CD4-positive, alpha-beta T cell treated with Interleukin-6 at 100 ng/mL for 8 hours (primary cell): ENCODE measurements around the gene DAG1.
A peak's percentile ranks its signal among the peaks of the same experiment; 100 is the strongest.

Experiments used
- DNase-seq: peaks from one replicate; pipeline ENCODE4 v3.0.0-alpha.2; 2020; ENCODE audit warnings: mixed read lengths, low spot score

Gene DAG1

DNA sequence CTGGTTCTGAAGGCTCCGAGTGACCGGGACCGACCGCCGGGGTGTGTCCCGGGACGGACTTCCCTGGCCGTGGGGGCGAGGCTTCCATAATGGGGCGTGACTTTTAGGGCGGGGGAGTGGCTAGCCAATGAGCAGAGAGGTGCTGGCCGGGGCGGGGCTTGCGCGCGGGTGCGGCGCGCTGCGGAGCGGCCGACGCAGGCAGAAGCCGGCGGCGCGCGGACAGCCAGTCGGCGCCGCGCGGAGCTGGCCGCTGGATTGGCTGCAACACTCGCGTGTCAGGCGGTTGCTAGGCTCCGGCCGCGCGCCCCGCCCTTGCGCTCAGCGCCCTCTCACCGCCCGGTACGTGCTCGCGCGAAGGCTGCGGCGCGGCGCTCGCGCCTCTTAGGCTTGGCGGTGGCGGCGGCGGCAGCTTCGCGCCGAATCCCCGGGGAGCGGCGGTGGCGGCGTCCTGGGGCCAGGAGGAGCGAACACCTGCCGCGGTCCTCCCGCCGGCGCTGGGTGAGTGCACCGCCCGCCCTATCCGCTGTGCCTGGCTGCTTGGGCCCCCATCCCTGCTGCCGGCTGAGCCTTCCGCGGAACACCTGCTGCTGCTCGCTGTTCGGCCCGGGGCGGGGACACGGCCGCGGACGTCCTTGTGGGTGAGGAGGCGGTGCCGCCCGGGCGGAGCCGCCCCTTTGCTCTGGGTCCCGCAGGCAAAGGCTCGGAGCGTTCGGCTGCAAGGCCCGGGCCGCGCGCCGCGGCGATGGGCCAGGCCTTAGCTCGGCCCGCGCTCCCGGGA, at the start of gene DAG1:
Gene DAG1 (plus strand): TSS at position 332 of the 778 bp plus-strand sequence. CDS start 40,268 bp downstream, outside the sequence.
- peak; percentile 94 for DNase-seq

DNA sequence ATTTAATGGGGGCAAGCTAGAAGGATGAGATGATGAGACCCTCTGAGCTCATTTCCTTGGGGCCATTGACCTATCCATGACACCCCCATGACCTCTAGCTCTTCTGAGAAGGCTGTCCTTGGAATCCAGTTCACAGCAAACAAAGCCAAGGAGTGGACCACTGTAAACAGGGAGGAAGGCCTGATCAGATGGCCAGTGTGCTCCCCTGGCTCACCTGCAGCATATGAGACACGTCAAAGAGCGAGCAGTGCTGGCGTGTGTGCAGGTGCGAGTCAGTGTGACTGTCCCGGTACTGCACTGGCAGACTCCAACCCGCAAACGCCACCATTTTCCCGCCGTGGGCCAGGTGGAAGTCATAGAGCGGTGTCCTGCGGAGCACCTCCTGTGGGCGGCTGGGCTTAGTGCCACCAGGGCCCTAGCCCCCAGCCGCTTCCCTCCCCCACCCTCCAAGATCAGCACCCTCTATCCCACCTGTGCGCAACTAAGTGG, 48.1 kb upstream of the DAG1 start:
- DNase-seq: no peak

DNA sequence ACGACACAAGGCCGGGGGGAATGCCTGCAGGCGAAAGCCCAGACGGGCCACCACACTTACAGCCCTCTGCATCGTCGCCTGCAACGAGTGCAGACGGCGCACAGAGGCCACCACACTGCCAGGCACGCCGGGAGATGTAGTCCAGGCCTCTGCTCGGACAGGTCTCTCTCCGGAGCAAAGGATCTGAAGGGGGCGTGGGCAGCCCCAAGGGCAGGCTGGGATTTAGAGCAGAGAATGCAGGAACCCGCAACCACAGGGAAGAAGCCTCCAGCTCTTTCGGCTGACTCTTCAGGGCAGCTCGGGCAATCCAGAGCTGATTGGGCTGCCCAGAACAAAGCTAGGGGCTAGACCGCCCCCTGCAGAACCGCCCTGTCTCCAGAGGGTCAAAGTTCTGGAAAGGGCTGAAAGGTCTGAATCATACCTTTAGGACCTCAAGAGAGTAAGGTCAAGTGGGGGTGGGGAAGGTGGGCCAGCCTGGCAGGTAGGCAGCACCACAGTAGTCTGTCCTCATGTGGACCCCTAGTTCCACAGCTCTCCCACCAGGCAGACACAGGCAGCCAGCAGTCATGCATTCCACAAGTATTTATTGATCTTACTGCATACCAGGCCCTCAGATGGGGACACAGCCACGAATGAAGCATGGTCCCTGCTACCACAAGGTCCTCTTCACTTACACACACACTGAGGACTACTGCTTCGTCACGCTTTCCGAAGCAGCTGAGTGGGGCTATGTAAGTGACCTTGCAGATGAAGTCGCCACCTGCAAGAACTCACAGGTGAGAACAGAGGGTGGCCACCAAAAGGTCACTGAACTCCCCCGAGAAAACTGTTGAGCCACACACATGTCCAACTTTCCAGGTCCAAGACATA, 47.5 kb upstream of the DAG1 start, which contains the start of gene AMT:
Gene AMT (minus strand): TSS at position 95 of the 870 bp plus-strand sequence. CDS start 23 bp downstream, at position 72.
- DNase-seq: no peak

DNA sequence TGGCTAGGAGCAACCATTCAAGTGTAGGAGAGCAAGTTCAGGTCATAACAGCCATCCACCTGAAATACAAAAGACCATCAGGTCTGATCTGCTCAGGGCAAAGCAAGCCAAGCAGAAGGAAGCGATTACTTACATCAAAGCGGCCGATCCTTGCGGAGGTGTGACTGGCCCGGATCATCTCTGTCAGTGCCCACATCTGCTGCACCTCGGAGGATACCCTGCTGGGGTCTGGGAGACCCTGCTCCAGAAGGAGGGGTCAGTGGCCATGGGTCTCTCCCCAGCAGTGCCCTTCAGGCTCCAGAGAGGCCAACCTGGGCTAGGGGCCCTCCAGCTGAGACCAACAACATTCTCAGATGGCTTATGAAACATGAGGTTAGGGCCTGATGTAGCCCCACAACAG, 45.3 kb upstream of the DAG1 start:
- no peak for DNase-seq

DNA sequence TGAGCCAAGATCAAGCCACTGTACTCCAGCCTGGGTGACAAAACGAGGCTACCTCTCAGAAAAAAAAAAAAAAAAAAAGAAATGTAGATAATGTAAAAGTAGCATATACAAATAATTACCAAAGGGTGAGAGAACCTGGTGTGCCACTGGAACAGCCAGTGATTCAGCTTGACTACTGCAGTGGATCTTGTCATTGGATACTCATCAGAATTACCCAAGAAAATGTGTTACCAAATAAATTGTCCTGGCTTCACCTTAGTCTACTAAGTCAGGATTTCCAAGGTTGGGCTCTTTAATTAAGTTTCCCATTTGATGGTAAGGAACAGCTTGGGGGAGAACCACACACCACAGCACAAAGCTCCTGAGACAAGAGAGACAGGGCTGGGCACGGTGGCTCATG, 42.5 kb upstream of the DAG1 start:
- no peak for DNase-seq

DNA sequence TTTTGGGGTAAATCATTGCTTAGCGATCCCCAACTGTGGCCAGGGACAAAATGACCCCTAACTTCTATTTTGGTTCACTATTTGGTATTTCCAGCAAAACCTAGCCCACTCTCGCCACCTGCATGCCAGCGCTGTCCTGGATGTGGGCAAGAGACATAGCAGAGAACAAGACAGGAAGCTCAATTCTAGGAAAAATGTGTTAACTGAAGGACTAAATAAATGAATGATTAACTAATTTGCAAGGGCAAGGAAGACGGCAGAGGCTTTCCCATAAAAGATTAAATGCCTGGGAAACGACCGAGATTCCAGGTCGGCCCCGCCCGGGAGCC, 41.4 kb upstream of the DAG1 start:
- DNase-seq: no peak

DNA sequence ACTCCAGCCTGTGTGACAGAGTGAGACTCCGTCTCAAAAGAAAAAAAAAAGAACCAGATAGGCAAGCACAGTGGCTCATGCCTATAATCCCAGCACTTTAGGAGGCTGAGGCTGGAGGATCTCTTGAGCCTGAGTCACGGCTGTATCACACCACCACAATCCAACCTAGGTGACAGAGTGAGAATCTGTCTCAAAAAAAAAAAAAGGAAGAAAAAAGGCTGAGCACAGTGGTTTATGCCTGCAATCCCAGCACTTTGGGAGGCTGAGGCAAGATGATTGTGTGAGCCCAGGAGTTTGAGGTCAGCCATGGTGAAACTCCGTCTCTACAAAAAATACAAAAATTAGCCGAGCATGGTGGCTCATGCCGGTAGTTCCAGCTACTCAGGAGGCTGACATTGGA, 35.3 kb upstream of the DAG1 start:
- no peak for DNase-seq

DNA sequence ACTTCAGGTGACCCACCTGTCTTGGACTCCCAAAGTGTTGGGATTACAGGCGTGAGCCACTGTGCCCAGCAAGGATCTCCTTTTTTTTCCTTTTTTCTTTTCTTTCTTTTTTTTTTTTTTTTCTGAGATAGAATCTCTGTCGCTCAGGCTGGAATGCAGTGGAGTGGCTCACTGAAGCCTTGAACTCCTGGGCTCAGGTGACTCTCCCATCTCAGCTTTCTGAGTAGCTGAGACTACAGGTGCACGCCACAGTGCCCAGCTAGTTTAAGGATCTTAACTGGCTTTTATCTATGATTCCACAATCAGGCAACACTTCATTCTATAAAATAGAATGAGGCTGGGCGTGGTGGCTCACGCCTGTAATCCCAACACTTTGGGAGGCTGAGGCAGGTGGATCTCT, 24.7 kb upstream of the DAG1 start:
- DNase-seq: no peak

DNA sequence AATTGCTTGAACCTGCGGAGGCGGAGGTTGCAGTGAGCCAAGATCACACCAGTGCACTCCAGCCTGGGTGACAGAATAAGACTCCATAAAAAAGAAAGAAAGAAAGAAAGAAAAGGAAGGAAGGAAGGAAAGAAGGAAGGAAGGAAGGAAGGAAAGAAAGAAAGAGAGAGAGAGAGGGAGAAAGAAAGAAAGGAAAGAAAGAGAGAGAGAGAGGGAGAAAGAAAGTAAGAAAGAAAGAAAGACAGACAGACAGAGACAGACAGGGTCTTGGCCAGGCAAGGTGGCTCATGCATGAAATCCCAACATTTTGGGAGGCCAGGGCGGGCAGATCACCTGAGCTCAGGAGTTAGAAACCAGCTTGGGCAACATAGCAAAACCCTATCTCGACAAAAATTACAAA, 16.4 kb upstream of the DAG1 start:
- DNase-seq: no peak

DNA sequence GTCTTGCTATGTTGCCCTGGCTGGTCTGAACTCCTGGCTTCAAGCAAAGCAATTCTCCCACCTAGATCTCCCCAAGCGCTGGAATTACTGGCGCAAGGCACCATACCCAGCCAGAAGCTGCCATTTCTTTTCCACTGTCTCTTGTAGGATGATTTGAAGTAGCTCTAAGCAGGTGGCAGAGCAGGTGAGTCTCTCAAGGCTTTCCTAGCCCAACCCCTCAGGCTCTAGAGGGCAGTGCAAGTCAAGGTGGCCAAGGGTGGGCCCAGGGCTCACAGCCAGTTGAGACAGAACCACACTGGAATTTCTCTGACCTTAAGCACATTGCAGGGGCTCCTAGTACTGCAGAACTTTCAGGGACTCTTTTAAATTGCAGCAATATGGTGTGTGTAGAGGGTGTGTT, 15.6 kb upstream of the DAG1 start:
- DNase-seq: no peak

DNA sequence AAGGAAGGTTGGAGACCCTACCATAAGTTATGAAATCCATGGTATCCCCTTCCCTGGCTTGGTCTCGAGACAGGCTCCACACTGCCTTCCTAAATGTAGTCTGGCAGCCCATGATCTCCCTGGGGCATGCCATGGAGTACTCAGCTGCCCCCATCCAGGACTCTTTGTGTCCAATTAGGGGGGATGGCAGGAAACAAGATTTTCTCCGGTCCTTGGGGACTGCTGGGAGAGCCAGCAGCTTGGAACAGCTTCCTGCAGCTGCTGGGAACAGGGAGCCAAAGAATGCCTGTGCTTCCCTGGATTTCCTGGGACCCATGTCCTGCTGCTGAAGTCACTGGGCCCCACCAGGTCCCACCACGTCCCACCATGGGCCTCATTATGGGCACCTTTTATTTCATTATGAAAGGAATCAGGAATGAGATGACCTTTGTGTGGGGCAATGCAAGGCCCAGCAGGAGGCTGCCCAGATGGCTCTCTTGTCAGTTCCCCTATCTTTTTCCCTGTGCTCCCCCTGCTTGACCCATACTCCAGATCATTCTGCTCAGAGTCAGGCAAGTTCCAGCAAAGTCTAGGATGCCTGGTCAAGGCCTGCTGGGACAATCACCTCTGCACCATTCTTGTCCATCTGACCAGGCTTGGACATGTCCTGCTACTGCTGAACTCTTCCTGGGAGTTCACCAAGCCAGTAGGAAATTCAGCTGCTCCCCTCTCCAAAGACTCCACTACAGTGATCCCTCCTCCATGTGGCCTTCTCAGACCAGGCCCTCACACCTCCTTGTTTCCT, 15.0 kb upstream of the DAG1 start:
- no peak for DNase-seq

DNA sequence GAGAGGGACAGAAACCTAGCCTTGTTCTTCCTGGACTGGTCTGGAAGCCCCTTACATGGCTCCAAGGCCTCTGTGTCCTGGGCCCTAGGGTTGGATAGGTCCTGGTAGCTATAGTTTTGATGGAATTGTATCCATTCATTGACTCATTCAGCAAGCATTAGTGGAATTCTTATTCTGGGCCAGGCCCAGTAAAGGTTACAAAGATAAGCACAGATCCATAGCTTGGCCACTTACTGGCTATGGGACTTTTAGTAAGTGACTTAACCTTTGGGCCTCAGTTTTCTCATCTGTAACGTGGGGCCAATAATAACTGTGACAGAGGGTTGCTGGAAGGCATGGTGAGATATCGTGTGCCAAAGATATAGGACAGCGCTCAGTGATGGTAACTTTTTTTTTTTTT, 13.6 kb upstream of the DAG1 start:
- no peak for DNase-seq

DNA sequence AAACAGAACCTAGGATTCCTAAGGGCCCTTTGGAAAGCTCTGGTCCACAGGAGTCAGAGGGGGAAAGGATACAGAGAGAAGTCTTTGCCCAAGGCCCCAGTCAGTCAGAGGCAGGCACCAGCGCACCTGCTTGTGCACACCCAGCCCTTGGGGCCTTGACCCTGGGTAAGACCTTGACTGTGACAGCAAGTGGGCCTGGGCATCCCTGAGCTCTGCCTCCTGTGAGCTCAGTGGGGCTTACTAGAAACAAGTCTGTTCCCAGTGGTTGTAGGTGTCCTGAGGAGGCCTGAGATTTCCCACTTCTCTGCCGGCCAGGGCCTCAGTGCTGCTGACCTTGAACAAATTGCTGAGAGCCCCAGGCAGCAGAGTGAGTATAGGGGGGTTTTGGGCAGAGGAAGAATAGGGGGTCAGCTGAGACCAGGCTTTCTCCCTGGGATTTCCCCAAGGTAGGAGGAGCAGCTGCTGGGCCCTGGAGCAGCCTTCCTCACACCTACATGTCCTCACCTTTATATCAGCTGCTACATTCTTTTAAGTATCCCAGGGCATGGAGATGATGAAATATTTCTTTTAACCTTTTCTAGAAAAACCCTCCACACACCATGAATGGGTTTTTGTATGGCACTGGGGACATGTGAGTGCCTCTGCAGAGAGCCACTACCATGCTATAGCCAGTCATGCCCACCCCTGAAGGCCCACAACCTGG, 9.7 kb upstream of the DAG1 start:
- DNase-seq: no peak

DNA sequence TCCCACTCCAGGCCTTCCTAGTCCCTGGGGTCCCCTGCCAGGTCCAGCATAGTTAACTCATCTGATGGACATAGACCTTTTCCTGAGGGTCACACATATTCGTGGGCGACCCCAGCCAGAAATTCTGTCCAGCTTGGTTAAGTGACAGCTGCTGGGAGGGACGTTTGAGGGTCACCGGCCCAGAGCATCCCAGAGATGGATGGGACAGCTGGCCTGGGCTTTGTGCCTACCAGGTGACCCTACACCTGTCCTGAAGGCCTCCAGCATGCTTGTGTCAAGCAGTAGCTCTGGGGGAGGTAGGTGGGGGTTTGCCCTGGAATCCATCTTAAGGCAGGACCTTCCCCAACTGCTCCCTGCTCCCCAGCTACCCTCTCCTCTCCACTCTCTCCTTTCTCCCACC, 9.1 kb upstream of the DAG1 start:
- DNase-seq: no peak

DNA sequence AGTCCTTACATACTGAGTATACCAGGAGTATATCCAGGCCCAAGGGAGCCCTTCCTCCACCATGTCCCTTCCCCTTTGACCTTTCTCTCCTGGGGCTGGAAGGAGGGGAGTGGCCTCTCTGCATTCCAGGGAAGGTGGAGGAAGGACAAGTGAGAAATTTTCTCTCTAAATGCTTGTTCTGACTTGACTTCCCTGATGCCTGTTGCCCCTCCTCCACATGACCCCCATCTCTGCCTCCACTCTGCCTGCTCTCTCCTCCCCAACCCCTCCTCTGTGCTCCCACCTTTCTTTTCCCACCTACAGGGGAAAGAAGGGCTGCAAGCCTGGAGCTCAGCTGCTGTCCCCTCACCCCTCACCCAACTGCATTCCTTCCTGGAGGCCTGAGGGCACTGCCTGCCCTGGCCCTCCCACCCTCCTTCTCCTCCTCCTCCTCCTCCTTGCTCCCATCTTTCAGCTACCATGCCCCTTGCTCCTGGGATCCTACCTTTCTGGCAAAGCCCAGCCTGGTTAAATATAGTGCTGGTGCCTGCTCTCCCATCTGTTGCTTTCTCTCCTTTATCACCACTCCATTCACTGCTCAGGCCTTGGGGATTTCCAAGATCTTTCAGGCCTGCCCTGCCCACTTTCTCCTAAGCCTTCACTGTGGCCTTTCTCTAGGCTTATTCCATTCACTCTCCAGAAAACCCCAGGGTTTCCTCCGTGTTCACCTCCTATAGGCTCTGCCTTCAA, 8.5 kb upstream of the DAG1 start:
- DNase-seq: no peak

DNA sequence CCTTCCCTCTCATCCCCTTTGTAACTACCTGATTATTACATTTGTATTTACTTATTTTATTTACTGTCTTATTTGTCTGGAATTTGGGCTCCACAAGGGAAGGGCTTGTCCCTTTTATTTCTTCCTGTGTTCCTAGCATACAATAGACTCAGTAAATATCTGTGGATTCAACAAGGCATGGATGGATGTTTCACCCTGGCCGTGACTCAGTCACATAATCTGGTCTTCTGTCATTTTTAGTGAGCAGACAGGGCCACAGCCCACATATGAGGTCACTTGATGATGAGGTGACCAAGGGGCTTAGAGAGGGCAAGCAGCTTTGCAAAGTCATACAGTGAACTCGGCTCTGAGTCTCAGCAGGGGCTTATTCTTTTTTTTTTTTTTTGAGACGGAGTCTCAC, 7.8 kb upstream of the DAG1 start:
- DNase-seq: no peak

DNA sequence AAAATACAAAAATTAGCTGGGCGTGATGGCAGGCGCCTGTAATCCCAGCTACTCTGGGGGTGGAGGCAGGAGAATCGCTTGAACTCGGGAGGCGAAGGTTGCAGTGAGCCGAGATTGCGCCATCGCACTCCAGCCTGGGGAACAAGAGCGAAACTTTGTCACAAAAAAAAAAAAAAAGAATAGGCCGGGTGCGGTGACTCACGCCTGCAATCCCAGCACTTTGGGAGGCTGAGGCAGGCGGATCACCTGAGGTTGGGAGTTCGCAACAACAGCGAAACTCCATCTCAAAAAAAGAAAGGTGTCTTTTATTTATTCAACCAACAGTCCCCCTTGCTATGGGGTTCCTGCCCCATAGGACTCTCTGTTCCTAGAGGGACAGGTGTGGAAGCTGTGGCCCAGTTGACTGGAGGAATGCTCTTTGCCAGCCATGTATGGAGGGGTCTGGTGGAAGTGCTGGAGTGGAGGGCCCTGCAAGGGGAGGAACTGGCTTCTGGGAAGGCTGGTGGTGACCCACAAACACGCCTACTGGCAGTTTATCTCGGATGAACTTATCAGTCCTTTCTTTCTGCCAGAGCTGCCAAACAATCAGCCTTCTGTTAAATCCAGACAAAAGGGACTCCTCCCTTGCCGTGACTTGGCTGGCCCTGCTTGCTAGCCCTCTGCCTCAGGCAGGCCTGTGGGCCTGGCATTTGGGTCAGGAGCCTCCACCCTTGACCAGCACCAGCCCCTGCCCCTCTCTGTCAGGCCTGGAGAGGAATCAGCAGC, 4.6 kb upstream of the DAG1 start:
- no peak for DNase-seq

DNA sequence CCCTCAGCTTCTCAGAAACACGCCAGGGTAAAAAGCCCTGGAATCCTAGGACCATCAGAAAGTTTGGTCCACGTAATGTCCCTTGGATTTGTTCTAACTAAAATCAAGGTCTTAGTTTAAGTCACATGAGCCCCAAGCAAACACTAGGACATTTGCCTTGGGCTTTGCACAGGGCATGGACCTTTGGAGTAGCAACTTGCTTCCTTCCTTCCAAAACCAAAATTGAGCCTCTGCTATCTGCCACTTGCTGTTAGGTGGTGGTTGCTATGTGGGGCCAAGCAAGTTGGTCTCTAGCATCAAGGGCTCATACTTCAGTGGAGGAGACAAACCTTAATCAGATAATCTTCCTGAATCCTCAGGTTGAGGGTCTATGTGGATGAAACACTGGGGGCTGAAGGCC, 4.0 kb upstream of the DAG1 start:
- no peak for DNase-seq

DNA sequence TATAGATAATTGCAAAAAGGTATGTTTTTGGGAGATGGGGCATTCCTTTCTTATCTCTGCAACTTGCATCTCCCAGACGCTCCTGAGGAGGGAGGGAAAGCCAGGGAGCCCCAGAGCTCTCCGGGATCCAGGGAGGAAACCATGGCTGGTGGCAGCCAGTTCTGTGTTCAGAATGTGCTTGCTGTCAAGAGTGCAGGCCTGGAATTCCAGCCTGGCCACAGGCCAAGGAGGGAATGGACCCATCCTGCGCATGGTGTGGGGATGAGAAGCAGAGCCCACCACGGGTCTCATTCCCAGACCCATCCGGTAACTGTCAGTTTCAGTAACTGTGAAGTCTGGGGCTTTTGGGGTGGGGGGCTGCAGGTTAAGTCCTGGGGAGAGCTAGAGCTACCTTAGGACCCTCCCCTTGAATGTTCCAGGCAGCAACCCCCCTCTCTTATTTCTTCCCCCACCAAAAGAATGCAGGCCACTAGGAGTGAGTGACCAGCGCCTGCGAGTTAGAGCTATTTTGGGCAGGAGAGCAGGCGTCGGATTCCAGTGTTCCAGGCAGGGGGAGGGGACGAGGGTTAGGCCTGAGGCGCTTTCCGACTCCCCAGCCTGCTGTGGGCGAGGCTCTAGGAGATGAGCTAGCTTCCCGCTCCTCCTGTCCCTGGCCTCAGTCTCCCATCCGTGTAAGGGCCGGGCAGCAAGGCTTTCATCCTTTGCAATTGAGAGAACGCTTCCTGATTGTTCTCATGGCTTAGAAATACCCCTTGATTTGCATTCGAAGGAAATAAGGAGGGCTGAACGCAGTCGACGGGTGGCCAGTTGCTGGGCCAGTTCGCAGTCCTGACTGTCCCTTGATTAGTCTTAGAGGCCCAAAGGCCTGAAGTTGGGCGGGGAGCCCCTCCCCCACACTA, 781 bp upstream of the DAG1 start:
- no peak for DNase-seq
